GM12872 (cell line): ENCODE measurements around the gene GPR101.

Source experiments
- TF ChIP-seq, protein P1 (sequence below): IDR thresholded peaks from 3 replicates; pipeline ENCODE4 v1.5.1; 2011; ENCODE audit warnings: low read depth, mild to moderate bottlenecking, low read length, moderate library complexity; ENCODE audit not compliant: insufficient read depth

Gene GPR101

DNA sequence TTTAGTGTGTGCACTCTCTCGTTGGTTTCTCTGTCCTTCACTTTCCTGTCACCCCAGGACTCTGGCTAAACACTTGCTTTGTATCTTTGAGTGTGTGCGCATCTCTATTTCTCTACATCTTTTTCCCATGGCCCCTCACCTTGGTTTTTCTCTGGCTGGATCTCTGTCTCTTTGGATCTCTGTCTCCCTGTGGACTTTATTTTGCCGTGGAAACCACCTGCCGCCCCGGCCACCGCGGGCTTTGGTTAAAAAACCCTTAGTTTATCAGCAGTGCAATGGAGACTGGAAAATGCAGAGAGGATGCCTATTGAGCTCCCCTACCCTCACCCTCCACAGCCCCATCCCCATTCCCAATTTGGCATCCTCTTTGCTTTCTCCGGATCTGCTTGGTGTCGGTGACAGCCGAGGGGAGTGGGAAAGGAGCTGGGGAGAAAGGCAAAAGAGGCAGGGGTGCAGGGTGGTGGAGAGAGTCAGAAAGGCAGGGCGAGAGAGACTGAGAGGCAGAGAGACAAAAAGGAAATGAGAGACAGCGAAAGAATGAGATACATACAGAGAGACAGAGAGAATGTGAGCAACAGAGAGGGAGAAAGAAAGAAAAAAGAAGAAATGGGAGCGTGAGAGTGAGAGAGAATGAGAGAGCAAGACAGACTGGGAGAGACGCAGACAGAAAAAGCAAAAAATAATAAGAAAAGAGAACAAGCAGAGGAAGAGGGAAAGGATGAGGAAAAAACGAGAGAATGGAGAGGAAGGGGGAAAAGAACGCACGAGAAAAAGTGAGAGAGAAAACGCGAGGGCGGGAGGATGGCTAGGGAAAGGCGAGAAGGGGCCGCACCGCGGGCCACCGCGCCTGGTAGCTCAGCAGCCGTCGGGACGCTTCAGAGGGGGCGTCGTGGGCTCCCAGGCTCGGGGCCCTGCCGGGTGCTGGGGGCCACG, 688 bp downstream of the GPR101 start:
- TF ChIP-seq, protein P1, sequence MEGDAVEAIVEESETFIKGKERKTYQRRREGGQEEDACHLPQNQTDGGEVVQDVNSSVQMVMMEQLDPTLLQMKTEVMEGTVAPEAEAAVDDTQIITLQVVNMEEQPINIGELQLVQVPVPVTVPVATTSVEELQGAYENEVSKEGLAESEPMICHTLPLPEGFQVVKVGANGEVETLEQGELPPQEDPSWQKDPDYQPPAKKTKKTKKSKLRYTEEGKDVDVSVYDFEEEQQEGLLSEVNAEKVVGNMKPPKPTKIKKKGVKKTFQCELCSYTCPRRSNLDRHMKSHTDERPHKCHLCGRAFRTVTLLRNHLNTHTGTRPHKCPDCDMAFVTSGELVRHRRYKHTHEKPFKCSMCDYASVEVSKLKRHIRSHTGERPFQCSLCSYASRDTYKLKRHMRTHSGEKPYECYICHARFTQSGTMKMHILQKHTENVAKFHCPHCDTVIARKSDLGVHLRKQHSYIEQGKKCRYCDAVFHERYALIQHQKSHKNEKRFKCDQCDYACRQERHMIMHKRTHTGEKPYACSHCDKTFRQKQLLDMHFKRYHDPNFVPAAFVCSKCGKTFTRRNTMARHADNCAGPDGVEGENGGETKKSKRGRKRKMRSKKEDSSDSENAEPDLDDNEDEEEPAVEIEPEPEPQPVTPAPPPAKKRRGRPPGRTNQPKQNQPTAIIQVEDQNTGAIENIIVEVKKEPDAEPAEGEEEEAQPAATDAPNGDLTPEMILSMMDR, result no peak

DNA sequence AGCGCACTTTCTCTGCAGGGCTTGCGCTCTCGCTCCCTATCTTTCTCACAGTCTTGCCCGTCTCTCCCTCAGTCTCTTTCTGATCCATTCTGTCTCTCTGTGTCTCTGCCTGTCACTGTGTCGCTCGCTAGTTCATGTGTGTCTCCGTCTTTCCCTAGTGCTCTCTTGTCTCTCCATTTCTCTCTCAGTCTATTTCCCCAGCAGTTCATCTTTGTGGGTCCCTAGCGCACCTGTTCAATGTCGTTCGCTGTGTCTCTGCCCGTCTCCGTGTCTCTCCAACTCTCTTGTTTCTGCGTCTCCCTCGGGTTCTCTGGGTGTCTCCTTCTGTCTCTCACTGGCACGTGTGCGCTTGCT, 1.5 kb downstream of the GPR101 start:
- TF ChIP-seq, protein P1, result no peak

DNA sequence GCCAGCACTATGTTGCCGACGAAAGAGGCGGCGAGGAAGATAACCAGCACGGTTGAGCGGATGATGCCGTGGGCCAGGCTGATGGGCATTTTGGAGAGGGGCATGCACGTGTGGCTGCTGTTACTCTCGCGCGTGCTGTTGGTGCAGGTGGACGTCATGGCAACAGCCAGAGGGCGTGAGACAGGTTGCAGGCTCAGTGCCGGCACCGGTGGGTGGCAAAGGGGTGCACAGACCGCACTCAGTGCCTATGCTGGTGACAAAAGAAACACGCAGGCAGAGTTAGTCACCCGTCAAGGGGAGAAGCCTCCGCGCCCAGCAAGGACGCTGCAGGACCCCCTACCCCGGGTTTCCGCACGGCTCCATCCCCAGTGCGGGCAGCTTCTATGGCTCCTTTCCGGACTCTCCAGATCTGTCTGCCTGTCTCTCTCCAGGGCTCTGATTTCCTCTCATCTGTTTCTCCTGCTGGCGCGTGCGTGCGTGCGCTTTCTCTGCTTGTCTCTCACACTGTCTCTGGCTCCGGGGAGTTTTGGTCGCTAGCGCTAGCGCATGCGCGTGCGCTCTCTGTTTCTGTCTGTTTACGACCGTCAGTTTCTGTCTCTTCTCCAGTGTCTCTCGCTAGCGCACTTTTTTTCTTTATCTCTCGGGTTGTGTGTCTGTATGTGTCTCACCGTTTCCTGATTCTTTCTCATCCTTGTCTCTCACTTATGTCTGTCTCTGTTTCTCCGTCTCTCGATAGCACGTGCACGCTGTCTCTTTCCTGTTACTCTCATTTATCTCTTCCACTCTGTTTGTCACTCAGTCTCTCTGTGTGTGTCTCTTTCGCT, 2.1 kb downstream of the GPR101 start:
- TF ChIP-seq, protein P1, result no peak

DNA sequence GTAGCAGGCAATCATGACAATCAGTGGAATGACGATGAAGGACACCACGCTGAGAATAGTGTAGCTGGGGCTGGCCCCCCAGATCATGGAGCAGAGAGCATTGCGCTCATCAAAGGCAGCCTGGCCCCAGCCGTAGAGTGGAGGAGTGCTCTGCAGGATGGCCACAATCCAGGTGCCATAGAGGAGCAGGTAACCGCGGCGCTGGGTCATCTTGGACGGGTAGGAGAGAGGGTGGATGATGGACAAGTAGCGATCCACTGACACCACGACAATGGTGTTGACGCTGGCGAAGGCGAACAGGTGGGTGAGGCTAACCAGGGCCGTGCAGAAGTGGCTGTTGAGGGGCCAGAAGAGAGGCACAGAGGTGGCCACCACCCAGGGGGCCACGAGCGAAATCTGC, 2.8 kb downstream of the GPR101 start:
- TF ChIP-seq, protein P1, result no peak

DNA sequence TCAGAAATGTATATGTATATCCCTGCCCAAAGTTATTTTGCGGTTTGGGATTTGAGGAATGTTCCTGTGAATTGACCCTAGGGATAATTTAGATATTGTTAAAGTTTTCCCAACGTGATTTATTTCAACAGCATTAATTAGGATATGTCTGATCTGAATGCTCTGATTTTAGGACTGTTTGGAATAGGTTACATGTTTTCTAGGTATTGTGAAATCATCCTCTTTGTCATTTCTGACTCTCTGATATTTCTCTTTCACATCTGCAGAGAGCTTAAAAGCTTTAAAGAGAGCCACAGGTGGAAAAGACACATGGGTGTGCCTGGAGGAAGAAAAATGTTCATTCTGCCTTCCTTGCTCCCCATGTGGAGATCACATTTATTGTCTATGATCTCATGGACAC, 5.1 kb downstream of the GPR101 start:
- TF ChIP-seq, protein P1, result no peak

DNA sequence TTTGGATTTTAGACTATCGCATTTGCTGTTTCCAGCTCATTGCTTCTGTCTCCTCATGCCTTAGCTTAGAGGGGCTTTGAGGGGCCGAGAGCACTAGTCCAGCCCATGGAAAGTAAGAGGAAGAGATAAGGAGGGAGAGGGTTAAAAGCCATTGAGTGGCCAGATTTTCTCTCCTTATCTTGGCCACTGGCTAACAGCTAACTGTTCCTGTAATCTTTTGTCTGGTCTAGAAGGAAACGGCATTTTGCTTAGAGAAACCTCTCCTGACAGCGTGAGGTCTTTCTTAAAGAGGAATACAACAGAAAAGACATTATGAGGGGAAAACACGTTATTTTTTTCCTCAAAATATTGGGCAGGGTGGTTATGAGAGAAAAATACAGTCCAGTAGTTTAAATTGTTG, 7.9 kb downstream of the GPR101 start:
- TF ChIP-seq, protein P1, result no peak

DNA sequence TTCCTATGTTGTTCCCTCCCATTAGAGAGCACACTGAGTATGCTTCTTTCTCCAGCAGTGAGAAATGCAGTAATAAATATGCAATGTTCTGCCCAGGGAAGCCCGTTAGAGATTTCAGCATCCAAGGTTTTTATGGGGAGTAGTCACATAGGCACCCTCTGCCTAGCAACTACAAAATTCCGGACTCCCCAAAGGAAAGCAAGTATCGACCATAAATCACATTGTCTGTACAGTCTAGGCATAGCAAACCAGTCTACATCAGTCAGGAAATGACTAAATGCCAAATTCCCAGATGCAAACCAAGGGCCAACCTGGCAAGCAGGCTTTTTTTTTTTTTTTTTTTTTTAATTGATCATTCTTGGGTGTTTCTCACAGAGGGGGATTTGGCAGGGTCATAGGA, 34.8 kb downstream of the GPR101 start:
- TF ChIP-seq, protein P1, result no peak
